ENCODE results near the gene STIMATE. TPM values are rescaled to one million over a fixed set of nuclear protein-coding genes. Genes with fewer than 3 reads are reported as not detected.

STIMATE gene
- total RNA-seq, 1 experiment from 2014 or later = 6.4 TPM

GRCh38 chr3:52805270-52806039, 91.9 kb downstream of the STIMATE start:
- in situ Hi-C loops (cut with HindIII; ENCODE audit: low sequenced_read_pairs) = no loop called here
- peak; percentile 21 for DNase-seq (ENCODE audit: low spot score)

- in situ Hi-C loops (cut with HindIII; ENCODE audit: low sequenced_read_pairs) = no loop called here
These were observed 95.5 kb downstream of the STIMATE start for GRCh38 chr3:52801839-52802238.

GRCh38 chr3:52800079-52800478, 97.3 kb downstream of the STIMATE start:
- DNase-seq (ENCODE audit: low spot score) = no peak
- in situ Hi-C loops (cut with HindIII; ENCODE audit: low sequenced_read_pairs) = no loop called here

More at GRCh38 chr3:52801839-52802238, 95.5 kb downstream of the STIMATE start:
- no peak for DNase-seq (ENCODE audit: low spot score)

- DNase-seq (ENCODE audit: low spot score) = peak; percentile 8
- in situ Hi-C loops (cut with HindIII; ENCODE audit: low sequenced_read_pairs) = no loop called here
These were observed 98.3 kb downstream of the STIMATE start for GRCh38 chr3:52798978-52799476.

GRCh38 chr3:52798376-52798977, 98.9 kb downstream of the STIMATE start:
- no peak for DNase-seq (ENCODE audit: low spot score)
- in situ Hi-C loops (cut with HindIII; ENCODE audit: low sequenced_read_pairs) = no loop called here

GRCh38 chr3:52796411-52796810, 100.9 kb downstream of the STIMATE start:
- in situ Hi-C loops (cut with HindIII; ENCODE audit: low sequenced_read_pairs) = no loop called here
- no peak for DNase-seq (ENCODE audit: low spot score)

GRCh38 chr3:52795298-52795900, 101.9 kb downstream of the STIMATE start:
- no peak for DNase-seq (ENCODE audit: low spot score)
- in situ Hi-C loops (cut with HindIII; ENCODE audit: low sequenced_read_pairs) = no loop called here

- in situ Hi-C loops (cut with HindIII; ENCODE audit: low sequenced_read_pairs) = no loop called here
- no peak for DNase-seq (ENCODE audit: low spot score)
These were observed 102.7 kb downstream of the STIMATE start, which contains the start of gene ITIH3 for GRCh38 chr3:52794612-52795099. Gene ITIH3 (plus strand): TSS chr3:52794796. CDS start chr3:52794804, 8 bp downstream.

GRCh38 chr3:52793702-52794611, 103.4 kb downstream of the STIMATE start:
- DNase-seq (ENCODE audit: low spot score) = no peak
- in situ Hi-C loops (cut with HindIII; ENCODE audit: low sequenced_read_pairs) = no loop called here

GRCh38 chr3:52792961-52793695, 104.2 kb downstream of the STIMATE start:
- DNase-seq (ENCODE audit: low spot score) = peak; percentile 17
- in situ Hi-C loops (cut with HindIII; ENCODE audit: low sequenced_read_pairs) = no loop called here

GRCh38 chr3:52792413-52792812, 104.9 kb downstream of the STIMATE start:
- in situ Hi-C loops (cut with HindIII; ENCODE audit: low sequenced_read_pairs) = no loop called here
- no peak for DNase-seq (ENCODE audit: low spot score)

- in situ Hi-C loops (cut with HindIII; ENCODE audit: low sequenced_read_pairs) = no loop called here
- DNase-seq (ENCODE audit: low spot score) = no peak
These were observed 105.4 kb downstream of the STIMATE start for GRCh38 chr3:52791928-52792327.

- no peak for DNase-seq (ENCODE audit: low spot score)
- in situ Hi-C loops (cut with HindIII; ENCODE audit: low sequenced_read_pairs) = no loop called here
These were observed 106.0 kb downstream of the STIMATE start for GRCh38 chr3:52791366-52791765.

GRCh38 chr3:52790741-52791140, 106.6 kb downstream of the STIMATE start:
- no peak for DNase-seq (ENCODE audit: low spot score)
- in situ Hi-C loops (cut with HindIII; ENCODE audit: low sequenced_read_pairs) = no loop called here

GRCh38 chr3:52790337-52790736, 107.0 kb downstream of the STIMATE start:
- DNase-seq (ENCODE audit: low spot score) = no peak

GRCh38 chr3:52789746-52790040, 107.7 kb downstream of the STIMATE start:
- in situ Hi-C loops (cut with HindIII; ENCODE audit: low sequenced_read_pairs) = no loop called here
- DNase-seq (ENCODE audit: low spot score) = no peak

More at GRCh38 chr3:52790337-52790736, 107.0 kb downstream of the STIMATE start:
- in situ Hi-C loops (cut with HindIII; ENCODE audit: low sequenced_read_pairs) = no loop called here

GRCh38 chr3:52788890-52789745, 108.2 kb downstream of the STIMATE start:
- in situ Hi-C loops (cut with HindIII; ENCODE audit: low sequenced_read_pairs) = no loop called here
- DNase-seq (ENCODE audit: low spot score) = no peak
